ENCODE measurements around the gene CFAP298. TPM values are rescaled to one million over a fixed set of nuclear protein-coding genes. Genes with fewer than 3 reads are reported as not detected.
"Not testable (repeated sequence)": the region's sequence is repeated elsewhere in the genome, so short reads cannot be mapped to it uniquely, and the experiment has no call there.

Gene CFAP298
- total and polyA plus RNA-seq, 4 donors = 20.4 to 31.4 (median 25.0) TPM

- ATAC-seq (ENCODE audit: low FRiP score) (no peak), DNase-seq (no peak)
- H3K27me3 ChIP-seq (ENCODE audit: control insufficient read depth in 1 of 2, insufficient read depth in 2 of 2, low read length in 1 of 2) = no peaks in the 10 kb centered on the region
- H3K27ac ChIP-seq (ENCODE audit: low read depth in 1 of 2, low read length in 2 of 2) = no peak overlapping the region
- no peak overlapping the region for H3K4me3 ChIP-seq (ENCODE audit: low read length in 2 of 2)
- WGBS, 2 donors = 86 to 91% methylated on average over 3 of the region's 3 CpGs
- intact Hi-C loops (cut with DNase I) = no loop called here
- H3K4me1 ChIP-seq (ENCODE audit: control insufficient read depth in 1 of 2, insufficient read depth in 2 of 2, low read length in 2 of 2) = no peaks in the 10 kb centered on the region
- no peaks in the 10 kb centered on the region for H3K9me3 ChIP-seq (ENCODE audit: control insufficient read depth, low read length)
- peaks cover 2 to 11% of the 10 kb centered on the region in 2 donors for H3K36me3 ChIP-seq (ENCODE audit: control insufficient read depth in 1 of 2, insufficient read depth in 2 of 2, low read length in 1 of 2)
Observed at GRCh38 chr21:32626621-32627196, 14.5 kb upstream of the CFAP298 start.

- WGBS, 2 donors = 66% methylated on average over 6 of the region's 6 CpGs
- not testable (repeated sequence) for DNase-seq; H3K4me1 ChIP-seq (ENCODE audit: control insufficient read depth in 1 of 2, insufficient read depth in 2 of 2, low read length in 2 of 2)
Observed at GRCh38 chr21:32618218-32618617, 6.0 kb upstream of the CFAP298 start.

GRCh38 chr21:32613436-32614043 is 1.4 kb upstream of the CFAP298 start:
- Histone ChIP-seq H3K27ac (ENCODE audit: low read depth in 1 of 2, low read length in 2 of 2) (peak overlapping the region in 1 of 2 donors; percentile 48), H3K4me3 (ENCODE audit: low read length in 2 of 2) (peak overlapping the region in 1 of 2 donors; percentile 88), H3K36me3 (ENCODE audit: control insufficient read depth in 1 of 2, insufficient read depth in 2 of 2, low read length in 1 of 2) (no peaks in the 10 kb centered on the region), H3K27me3 (ENCODE audit: control insufficient read depth in 1 of 2, insufficient read depth in 2 of 2, low read length in 1 of 2) (no peaks in the 10 kb centered on the region), H3K9me3 (ENCODE audit: control insufficient read depth, low read length) (no peaks in the 10 kb centered on the region), H3K4me1 (ENCODE audit: control insufficient read depth in 1 of 2, insufficient read depth in 2 of 2, low read length in 2 of 2) (no peaks in the 10 kb centered on the region)
- intact Hi-C loops (cut with DNase I) = no loop called here
- DNase-seq = no peak
- WGBS, 2 donors = 71 to 75% methylated on average over 16 of the region's 16 CpGs
- no peak for ATAC-seq (ENCODE audit: low FRiP score)

More at GRCh38 chr21:32618218-32618617, 6.0 kb upstream of the CFAP298 start:
- ATAC-seq (ENCODE audit: low FRiP score); H3K36me3 ChIP-seq (ENCODE audit: control insufficient read depth in 1 of 2, insufficient read depth in 2 of 2, low read length in 1 of 2); H3K4me3 ChIP-seq (ENCODE audit: low read length in 2 of 2); H3K9me3 ChIP-seq (ENCODE audit: control insufficient read depth, low read length); intact Hi-C loops (cut with DNase I); H3K27me3 ChIP-seq (ENCODE audit: control insufficient read depth in 1 of 2, insufficient read depth in 2 of 2, low read length in 1 of 2); H3K27ac ChIP-seq (ENCODE audit: low read depth in 1 of 2, low read length in 2 of 2): not testable (repeated sequence)

- no peaks in the 10 kb centered on the region for H3K36me3 ChIP-seq (ENCODE audit: control insufficient read depth in 1 of 2, insufficient read depth in 2 of 2, low read length in 1 of 2)
- peak overlapping the region; percentile 7 to 48 for H3K27ac ChIP-seq (ENCODE audit: low read depth in 1 of 2, low read length in 2 of 2)
- H3K27me3 ChIP-seq (ENCODE audit: control insufficient read depth in 1 of 2, insufficient read depth in 2 of 2, low read length in 1 of 2) = no peaks in the 10 kb centered on the region
- H3K4me3 ChIP-seq (ENCODE audit: low read length in 2 of 2) = peak overlapping the region; percentile 1 to 88
- 3% methylated on average over 15 of the region's 15 CpGs for WGBS, 2 donors
- intact Hi-C loops (cut with DNase I) = no loop called here
- no peaks in the 10 kb centered on the region for H3K4me1 ChIP-seq (ENCODE audit: control insufficient read depth in 1 of 2, insufficient read depth in 2 of 2, low read length in 2 of 2)
- ATAC-seq (ENCODE audit: low FRiP score) = peak; percentile 25
- no peaks in the 10 kb centered on the region for H3K9me3 ChIP-seq (ENCODE audit: control insufficient read depth, low read length)
- no peak for DNase-seq
Observed at GRCh38 chr21:32612999-32613337, 791 bp upstream of the CFAP298 start.

GRCh38 chr21:32611471-32611997 is 643 bp downstream of the CFAP298 start:
- intact Hi-C loops (cut with DNase I) = no loop called here
- ATAC-seq (ENCODE audit: low FRiP score) (peak; percentile 51), DNase-seq (peak in 1 of 2 donors; percentile 59)
- H3K27me3 ChIP-seq (ENCODE audit: control insufficient read depth in 1 of 2, insufficient read depth in 2 of 2, low read length in 1 of 2) = no peaks in the 10 kb centered on the region
- H3K4me1 ChIP-seq (ENCODE audit: control insufficient read depth in 1 of 2, insufficient read depth in 2 of 2, low read length in 2 of 2) = no peaks in the 10 kb centered on the region
- peak overlapping the region; percentile 58 to 88 for H3K4me3 ChIP-seq (ENCODE audit: low read length in 2 of 2)
- H3K27ac ChIP-seq (ENCODE audit: low read depth in 1 of 2, low read length in 2 of 2) = peak overlapping the region in 1 of 2 donors; percentile 77
- no peaks in the 10 kb centered on the region for H3K36me3 ChIP-seq (ENCODE audit: control insufficient read depth in 1 of 2, insufficient read depth in 2 of 2, low read length in 1 of 2)
- no peaks in the 10 kb centered on the region for H3K9me3 ChIP-seq (ENCODE audit: control insufficient read depth, low read length)
- 0 to 1% methylated on average over 28 of the region's 28 CpGs for WGBS, 2 donors

- H3K4me1 ChIP-seq (ENCODE audit: control insufficient read depth in 1 of 2, insufficient read depth in 2 of 2, low read length in 2 of 2); H3K36me3 ChIP-seq (ENCODE audit: control insufficient read depth in 1 of 2, insufficient read depth in 2 of 2, low read length in 1 of 2); ATAC-seq (ENCODE audit: low FRiP score); DNase-seq; intact Hi-C loops (cut with DNase I); H3K27ac ChIP-seq (ENCODE audit: low read depth in 1 of 2, low read length in 2 of 2); H3K9me3 ChIP-seq (ENCODE audit: control insufficient read depth, low read length); H3K27me3 ChIP-seq (ENCODE audit: control insufficient read depth in 1 of 2, insufficient read depth in 2 of 2, low read length in 1 of 2); H3K4me3 ChIP-seq (ENCODE audit: low read length in 2 of 2): not testable (repeated sequence)
- 75 to 83% methylated on average over 17 of the region's 17 CpGs for WGBS, 2 donors
Observed at GRCh38 chr21:32610940-32611339, 1.2 kb downstream of the CFAP298 start.

- DNase-seq = no peak
- no peak for ATAC-seq (ENCODE audit: low FRiP score)
- Histone ChIP-seq H3K27me3 (ENCODE audit: control insufficient read depth in 1 of 2, insufficient read depth in 2 of 2, low read length in 1 of 2) (no peaks in the 10 kb centered on the region), H3K4me1 (ENCODE audit: control insufficient read depth in 1 of 2, insufficient read depth in 2 of 2, low read length in 2 of 2) (no peaks in the 10 kb centered on the region), H3K9me3 (ENCODE audit: control insufficient read depth, low read length) (no peaks in the 10 kb centered on the region), H3K4me3 (ENCODE audit: low read length in 2 of 2) (no peak overlapping the region), H3K36me3 (ENCODE audit: control insufficient read depth in 1 of 2, insufficient read depth in 2 of 2, low read length in 1 of 2) (peaks cover 0 to 7% of the 10 kb centered on the region in 2 donors), H3K27ac (ENCODE audit: low read depth in 1 of 2, low read length in 2 of 2) (no peak overlapping the region)
- intact Hi-C loops (cut with DNase I) = loop anchor here in 1 of 2 donors (10.0 kb wide), 2 partner anchors 274 to 744 kb away; no protein-coding TSS in a partner anchor
- WGBS, 2 donors = 85 to 88% methylated on average over 5 of the region's 5 CpGs
Observed at GRCh38 chr21:32608851-32609250, 3.3 kb downstream of the CFAP298 start.

GRCh38 chr21:32605469-32605868 is 6.7 kb downstream of the CFAP298 start:
- Histone ChIP-seq H3K27ac (ENCODE audit: low read depth in 1 of 2, low read length in 2 of 2) (no peak overlapping the region), H3K9me3 (ENCODE audit: control insufficient read depth, low read length) (no peaks in the 10 kb centered on the region), H3K4me1 (ENCODE audit: control insufficient read depth in 1 of 2, insufficient read depth in 2 of 2, low read length in 2 of 2) (no peaks in the 10 kb centered on the region), H3K36me3 (ENCODE audit: control insufficient read depth in 1 of 2, insufficient read depth in 2 of 2, low read length in 1 of 2) (peaks cover 6 to 7% of the 10 kb centered on the region in 2 donors), H3K4me3 (ENCODE audit: low read length in 2 of 2) (no peak overlapping the region), H3K27me3 (ENCODE audit: control insufficient read depth in 1 of 2, insufficient read depth in 2 of 2, low read length in 1 of 2) (no peaks in the 10 kb centered on the region)
- no peak for ATAC-seq (ENCODE audit: low FRiP score)
- no peak for DNase-seq
- WGBS, 2 donors = 78 to 81% methylated on average over 8 of the region's 8 CpGs
- intact Hi-C loops (cut with DNase I) = loop anchor here in 1 of 2 donors (10.0 kb wide), 2 partner anchors 271 to 741 kb away; no protein-coding TSS in a partner anchor

- intact Hi-C loops (cut with DNase I) = loop anchor here in 1 of 2 donors (5.0 to 10.0 kb wide), 3 partner anchors 202 to 740 kb away; no protein-coding TSS in a partner anchor
- no peak overlapping the region for H3K27ac ChIP-seq (ENCODE audit: low read depth in 1 of 2, low read length in 2 of 2)
- no peaks in the 10 kb centered on the region for H3K4me1 ChIP-seq (ENCODE audit: control insufficient read depth in 1 of 2, insufficient read depth in 2 of 2, low read length in 2 of 2)
- no peak for ATAC-seq (ENCODE audit: low FRiP score)
- H3K9me3 ChIP-seq (ENCODE audit: control insufficient read depth, low read length) = no peaks in the 10 kb centered on the region
- DNase-seq = no peak
- no peaks in the 10 kb centered on the region for H3K27me3 ChIP-seq (ENCODE audit: control insufficient read depth in 1 of 2, insufficient read depth in 2 of 2, low read length in 1 of 2)
- WGBS, 2 donors = 65 to 71% methylated on average over 8 of the region's 8 CpGs
- no peak overlapping the region for H3K4me3 ChIP-seq (ENCODE audit: low read length in 2 of 2)
- peaks cover 6 to 7% of the 10 kb centered on the region in 2 donors for H3K36me3 ChIP-seq (ENCODE audit: control insufficient read depth in 1 of 2, insufficient read depth in 2 of 2, low read length in 1 of 2)
Observed at GRCh38 chr21:32604464-32604863, 7.7 kb downstream of the CFAP298 start.

All from aorta (tissue), 5 donors.